GM23338 (cell line): ENCODE measurements around the gene PCNT. TPM values are rescaled to one million over a fixed set of nuclear protein-coding genes. Genes with fewer than 3 reads are reported as not detected.

Source experiments
- CREB1 ChIP-seq: fragments of 250-450 bp; sonication (Bioruptor Pico); IDR thresholded peaks from 2 replicates; pipeline ENCODE4 v1.5.0; 2020; ENCODE audit warnings: low read depth, mild to moderate bottlenecking, moderate library complexity
- CTCF ChIP-seq, 2 experiments: fragments of 200-600 bp in 1 of 2; sonication (generic) in 1 of 2; conservative IDR thresholded peaks; 2 replicates each; pipeline versions ENCODE4 v1.5.1 to v1.6.1; 2016 to 2017; ENCODE audit warnings: antibody characterized with exemption in 2 of 2, low read depth in 2 of 2, mild to moderate bottlenecking in 2 of 2, moderate library complexity in 1 of 2
- ETS1 ChIP-seq: IDR thresholded peaks from 2 replicates; pipeline ENCODE4 v1.6.1; 2016; ENCODE audit warnings: antibody characterized with exemption
- polyA plus RNA-seq: library from polyadenylated mRNA; unstranded; fragments of >200 nt; fragmentation: Nextera tagmentation; extraction: Ambion mirVana; gene quantifications from 2 replicates; pipeline ENCODE4 v1.2.1, GENCODE V29; 2016
- total RNA-seq: library from RNA; depleted of rRNA; stranded (reverse); fragments of >200 nt; shearing (Covaris generic); gene quantifications from 2 replicates; pipeline ENCODE4 v1.2.3, GENCODE V29; 2014
- TF ChIP-seq, protein P1 (sequence below): fragments of 250-450 bp; sonication (Bioruptor Pico); IDR thresholded peaks from 2 replicates; pipeline ENCODE4 v1.5.0; 2020; ENCODE audit warnings: mild to moderate bottlenecking, moderate library complexity

Gene PCNT
- total and polyA plus RNA-seq, 2 experiments from 2014 or later: 39.6 to 46.1 TPM

- TF ChIP-seq, protein P1, sequence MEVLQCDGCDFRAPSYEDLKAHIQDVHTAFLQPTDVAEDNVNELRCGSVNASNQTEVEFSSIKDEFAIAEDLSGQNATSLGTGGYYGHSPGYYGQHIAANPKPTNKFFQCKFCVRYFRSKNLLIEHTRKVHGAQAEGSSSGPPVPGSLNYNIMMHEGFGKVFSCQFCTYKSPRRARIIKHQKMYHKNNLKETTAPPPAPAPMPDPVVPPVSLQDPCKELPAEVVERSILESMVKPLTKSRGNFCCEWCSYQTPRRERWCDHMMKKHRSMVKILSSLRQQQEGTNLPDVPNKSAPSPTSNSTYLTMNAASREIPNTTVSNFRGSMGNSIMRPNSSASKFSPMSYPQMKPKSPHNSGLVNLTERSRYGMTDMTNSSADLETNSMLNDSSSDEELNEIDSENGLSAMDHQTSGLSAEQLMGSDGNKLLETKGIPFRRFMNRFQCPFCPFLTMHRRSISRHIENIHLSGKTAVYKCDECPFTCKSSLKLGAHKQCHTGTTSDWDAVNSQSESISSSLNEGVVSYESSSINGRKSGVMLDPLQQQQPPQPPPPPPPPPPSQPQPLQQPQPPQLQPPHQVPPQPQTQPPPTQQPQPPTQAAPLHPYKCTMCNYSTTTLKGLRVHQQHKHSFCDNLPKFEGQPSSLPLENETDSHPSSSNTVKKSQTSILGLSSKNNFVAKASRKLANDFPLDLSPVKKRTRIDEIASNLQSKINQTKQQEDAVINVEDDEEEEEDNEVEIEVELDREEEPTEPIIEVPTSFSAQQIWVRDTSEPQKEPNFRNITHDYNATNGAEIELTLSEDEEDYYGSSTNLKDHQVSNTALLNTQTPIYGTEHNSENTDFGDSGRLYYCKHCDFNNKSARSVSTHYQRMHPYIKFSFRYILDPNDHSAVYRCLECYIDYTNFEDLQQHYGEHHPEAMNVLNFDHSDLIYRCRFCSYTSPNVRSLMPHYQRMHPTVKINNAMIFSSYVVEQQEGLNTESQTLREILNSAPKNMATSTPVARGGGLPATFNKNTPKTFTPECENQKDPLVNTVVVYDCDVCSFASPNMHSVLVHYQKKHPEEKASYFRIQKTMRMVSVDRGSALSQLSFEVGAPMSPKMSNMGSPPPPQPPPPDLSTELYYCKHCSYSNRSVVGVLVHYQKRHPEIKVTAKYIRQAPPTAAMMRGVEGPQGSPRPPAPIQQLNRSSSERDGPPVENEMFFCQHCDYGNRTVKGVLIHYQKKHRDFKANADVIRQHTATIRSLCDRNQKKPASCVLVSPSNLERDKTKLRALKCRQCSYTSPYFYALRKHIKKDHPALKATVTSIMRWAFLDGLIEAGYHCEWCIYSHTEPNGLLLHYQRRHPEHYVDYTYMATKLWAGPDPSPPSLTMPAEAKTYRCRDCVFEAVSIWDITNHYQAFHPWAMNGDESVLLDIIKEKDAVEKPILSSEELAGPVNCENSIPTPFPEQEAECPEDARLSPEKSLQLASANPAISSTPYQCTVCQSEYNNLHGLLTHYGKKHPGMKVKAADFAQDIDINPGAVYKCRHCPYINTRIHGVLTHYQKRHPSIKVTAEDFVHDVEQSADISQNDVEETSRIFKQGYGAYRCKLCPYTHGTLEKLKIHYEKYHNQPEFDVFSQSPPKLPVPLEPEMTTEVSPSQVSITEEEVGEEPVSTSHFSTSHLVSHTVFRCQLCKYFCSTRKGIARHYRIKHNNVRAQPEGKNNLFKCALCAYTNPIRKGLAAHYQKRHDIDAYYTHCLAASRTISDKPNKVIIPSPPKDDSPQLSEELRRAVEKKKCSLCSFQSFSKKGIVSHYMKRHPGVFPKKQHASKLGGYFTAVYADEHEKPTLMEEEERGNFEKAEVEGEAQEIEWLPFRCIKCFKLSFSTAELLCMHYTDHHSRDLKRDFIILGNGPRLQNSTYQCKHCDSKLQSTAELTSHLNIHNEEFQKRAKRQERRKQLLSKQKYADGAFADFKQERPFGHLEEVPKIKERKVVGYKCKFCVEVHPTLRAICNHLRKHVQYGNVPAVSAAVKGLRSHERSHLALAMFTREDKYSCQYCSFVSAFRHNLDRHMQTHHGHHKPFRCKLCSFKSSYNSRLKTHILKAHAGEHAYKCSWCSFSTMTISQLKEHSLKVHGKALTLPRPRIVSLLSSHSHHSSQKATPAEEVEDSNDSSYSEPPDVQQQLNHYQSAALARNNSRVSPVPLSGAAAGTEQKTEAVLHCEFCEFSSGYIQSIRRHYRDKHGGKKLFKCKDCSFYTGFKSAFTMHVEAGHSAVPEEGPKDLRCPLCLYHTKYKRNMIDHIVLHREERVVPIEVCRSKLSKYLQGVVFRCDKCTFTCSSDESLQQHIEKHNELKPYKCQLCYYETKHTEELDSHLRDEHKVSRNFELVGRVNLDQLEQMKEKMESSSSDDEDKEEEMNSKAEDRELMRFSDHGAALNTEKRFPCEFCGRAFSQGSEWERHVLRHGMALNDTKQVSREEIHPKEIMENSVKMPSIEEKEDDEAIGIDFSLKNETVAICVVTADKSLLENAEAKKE (CRISPR knock-in tag): no peak
- TF ChIP-seq ETS1: peak; percentile 73
- peak; percentile 54 for TF ChIP-seq CREB1 (CRISPR knock-in tag)
- peak; percentile 17 to 28; a peak in 3 of 4 replicates for TF ChIP-seq CTCF (conservative IDR thresholded peaks at IDR 0.05; ENCODE audit: low read depth in 2 of 2)
These were observed 38.0 kb upstream of the PCNT start, which contains the start of gene YBEY (continued) for GRCh38 chr21:46285761-46286647.
